ENCODE measurements around the gene CEP250. TPM values are rescaled to one million over a fixed set of nuclear protein-coding genes. Genes with fewer than 3 reads are reported as not detected.

CEP250 gene
- total RNA-seq, 1 donor from 2014 or later = 17.0 TPM

DNA sequence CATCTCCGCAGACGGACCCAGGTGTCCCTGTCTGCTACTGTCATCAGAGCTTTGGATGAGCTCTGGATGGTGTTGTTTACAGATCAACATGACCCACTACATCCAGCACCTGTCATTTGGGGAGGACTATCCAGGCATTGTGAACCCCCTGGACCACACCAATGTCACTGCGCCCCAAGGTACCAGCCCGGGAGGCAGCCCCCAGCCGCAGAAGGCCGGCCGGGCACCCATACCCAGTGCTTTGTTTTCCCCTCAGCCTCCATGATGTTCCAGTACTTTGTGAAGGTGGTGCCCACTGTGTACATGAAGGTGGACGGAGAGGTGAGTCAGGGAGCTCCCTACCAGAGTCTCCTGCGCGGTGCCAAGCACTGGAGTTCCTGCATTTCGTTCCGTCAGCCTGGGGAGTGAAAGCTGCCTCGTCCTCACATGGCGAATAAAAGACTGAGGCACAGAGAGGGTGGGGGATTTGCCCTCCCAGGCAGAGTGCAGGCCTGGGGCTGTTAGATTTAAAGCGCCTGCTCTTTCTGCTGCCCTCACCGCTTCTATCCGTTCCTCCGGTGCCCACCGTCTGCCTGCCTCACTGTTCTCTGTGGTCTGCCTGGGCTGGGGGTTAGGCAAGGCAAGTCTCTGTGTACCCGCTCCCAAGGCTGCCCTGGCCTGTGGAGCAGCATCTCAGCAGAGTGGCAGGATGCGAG lies 100.7 kb downstream of the CEP250 start:
- no peak for DNase-seq (ENCODE audit: low spot score in 2 of 2)
- H3K36me3 ChIP-seq = peaks cover 53 to 66% of the 10 kb centered on the region in 2 donors
- intact Hi-C loops (cut with DNase I) = no loop called here
- TF ChIP-seq, protein P1, sequence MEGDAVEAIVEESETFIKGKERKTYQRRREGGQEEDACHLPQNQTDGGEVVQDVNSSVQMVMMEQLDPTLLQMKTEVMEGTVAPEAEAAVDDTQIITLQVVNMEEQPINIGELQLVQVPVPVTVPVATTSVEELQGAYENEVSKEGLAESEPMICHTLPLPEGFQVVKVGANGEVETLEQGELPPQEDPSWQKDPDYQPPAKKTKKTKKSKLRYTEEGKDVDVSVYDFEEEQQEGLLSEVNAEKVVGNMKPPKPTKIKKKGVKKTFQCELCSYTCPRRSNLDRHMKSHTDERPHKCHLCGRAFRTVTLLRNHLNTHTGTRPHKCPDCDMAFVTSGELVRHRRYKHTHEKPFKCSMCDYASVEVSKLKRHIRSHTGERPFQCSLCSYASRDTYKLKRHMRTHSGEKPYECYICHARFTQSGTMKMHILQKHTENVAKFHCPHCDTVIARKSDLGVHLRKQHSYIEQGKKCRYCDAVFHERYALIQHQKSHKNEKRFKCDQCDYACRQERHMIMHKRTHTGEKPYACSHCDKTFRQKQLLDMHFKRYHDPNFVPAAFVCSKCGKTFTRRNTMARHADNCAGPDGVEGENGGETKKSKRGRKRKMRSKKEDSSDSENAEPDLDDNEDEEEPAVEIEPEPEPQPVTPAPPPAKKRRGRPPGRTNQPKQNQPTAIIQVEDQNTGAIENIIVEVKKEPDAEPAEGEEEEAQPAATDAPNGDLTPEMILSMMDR (IDR thresholded peaks at IDR 0.05) = no peak
- H3K27me3 ChIP-seq = no peaks in the 10 kb centered on the region
- no peaks in the 10 kb centered on the region for H3K9me3 ChIP-seq
- no peak overlapping the region for H3K27ac ChIP-seq
- no peak overlapping the region for H3K4me3 ChIP-seq
- no peaks in the 10 kb centered on the region for H3K4me1 ChIP-seq

GRCh38 chr20:35556871-35557270 lies 101.5 kb downstream of the CEP250 start:
- no peaks in the 10 kb centered on the region for H3K9me3 ChIP-seq
- peaks cover 46 to 60% of the 10 kb centered on the region in 2 donors for H3K36me3 ChIP-seq
- no peaks in the 10 kb centered on the region for H3K27me3 ChIP-seq
- no peak overlapping the region for H3K27ac ChIP-seq
- intact Hi-C loops (cut with DNase I) = no loop called here
- no peaks in the 10 kb centered on the region for H3K4me1 ChIP-seq
- TF ChIP-seq, protein P1 (IDR thresholded peaks at IDR 0.05) = no peak
- no peak overlapping the region for H3K4me3 ChIP-seq
- no peak for DNase-seq (ENCODE audit: low spot score in 2 of 2)

DNA sequence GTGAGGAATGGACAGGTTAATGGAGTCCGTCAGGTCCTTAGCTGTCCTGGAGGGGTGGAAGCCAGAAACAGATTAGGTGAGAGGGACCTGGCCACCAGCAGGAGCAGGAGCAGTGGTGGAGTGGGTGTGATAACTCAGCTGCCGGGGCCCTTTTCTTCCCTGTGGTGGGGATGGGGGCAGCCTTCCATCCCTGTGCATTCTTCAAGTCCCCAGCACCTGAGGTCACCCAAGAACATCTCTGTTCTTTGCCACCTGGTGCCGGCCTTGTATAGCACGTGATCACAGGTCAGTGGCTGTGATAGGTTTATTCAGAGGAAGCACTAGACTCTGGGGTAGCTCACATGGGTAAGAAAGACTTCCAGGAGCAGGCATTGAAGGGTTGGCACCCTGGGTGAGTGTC lies 103.1 kb downstream of the CEP250 start:
- intact Hi-C loops (cut with DNase I) = no loop called here
- Histone ChIP-seq H3K36me3 (peaks cover 38 to 47% of the 10 kb centered on the region in 2 donors), H3K27me3 (no peaks in the 10 kb centered on the region), H3K9me3 (no peaks in the 10 kb centered on the region), H3K4me1 (no peaks in the 10 kb centered on the region), H3K4me3 (no peak overlapping the region), H3K27ac (no peak overlapping the region)
- TF ChIP-seq, protein P1 (IDR thresholded peaks at IDR 0.05) = no peak
- DNase-seq (ENCODE audit: low spot score in 2 of 2) = no peak

DNA sequence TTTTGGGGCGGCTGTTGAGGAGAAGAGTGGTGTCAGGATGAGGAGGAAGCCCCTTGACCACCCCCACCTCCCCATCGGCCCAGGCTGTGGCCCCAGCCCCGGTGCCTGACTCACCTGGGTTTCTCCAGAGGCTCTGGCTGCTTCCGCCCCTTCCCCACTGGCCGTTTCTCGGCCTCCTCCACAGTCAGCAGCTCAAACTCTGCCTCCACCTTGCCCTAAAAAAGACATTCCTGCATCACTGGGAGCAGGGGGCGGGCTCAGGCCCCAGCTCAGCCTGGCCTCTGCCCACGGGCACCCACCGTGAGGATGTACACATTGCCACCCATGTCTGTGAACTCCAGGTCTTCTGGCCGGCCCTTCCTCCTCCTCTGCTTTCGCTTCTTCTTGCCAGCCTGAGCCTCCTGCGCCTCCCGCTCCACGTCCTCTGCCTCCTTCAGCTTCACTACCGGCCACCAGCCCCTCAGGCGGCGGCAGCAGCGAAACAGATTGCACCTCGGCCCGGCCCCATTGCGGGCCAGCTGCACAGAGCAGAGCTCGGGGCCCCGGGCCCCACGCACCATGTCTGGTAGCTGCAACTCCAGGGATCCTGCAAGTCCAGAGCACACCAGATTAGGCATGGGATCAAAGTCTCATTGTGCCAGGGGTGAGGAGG lies 103.8 kb downstream of the CEP250 start:
- TF ChIP-seq, protein P1 (IDR thresholded peaks at IDR 0.05) = no peak
- no peak for DNase-seq (ENCODE audit: low spot score in 2 of 2)
- Histone ChIP-seq H3K9me3 (no peaks in the 10 kb centered on the region), H3K4me3 (no peak overlapping the region), H3K27ac (no peak overlapping the region), H3K27me3 (no peaks in the 10 kb centered on the region), H3K4me1 (no peaks in the 10 kb centered on the region), H3K36me3 (peaks cover 31 to 40% of the 10 kb centered on the region in 2 donors)
- intact Hi-C loops (cut with DNase I) = no loop called here

DNA sequence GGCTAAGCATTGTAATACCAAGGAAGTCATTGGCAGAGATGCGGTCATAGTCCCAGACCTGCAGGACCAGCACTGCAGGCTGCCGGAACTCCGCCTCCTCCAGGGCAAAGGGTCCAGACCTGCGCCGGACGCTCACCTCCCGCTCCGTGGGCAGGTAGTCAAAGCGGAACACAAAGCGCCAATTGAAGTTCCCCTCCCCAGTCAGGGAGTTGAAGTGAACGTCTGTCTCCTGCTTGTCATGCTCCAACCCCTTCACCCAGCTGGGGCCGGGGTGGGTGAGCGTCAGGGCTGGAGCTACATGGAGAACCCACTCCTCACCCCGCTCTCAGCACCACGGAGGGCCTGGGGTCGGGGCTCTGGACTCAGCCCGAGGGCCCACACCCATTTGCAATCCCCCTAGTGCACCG lies 104.7 kb downstream of the CEP250 start:
- no peak for DNase-seq (ENCODE audit: low spot score in 2 of 2)
- intact Hi-C loops (cut with DNase I) = no loop called here
- Histone ChIP-seq H3K4me1 (no peaks in the 10 kb centered on the region), H3K36me3 (peaks cover 31 to 32% of the 10 kb centered on the region in 2 donors), H3K27me3 (no peaks in the 10 kb centered on the region), H3K9me3 (no peaks in the 10 kb centered on the region), H3K27ac (no peak overlapping the region), H3K4me3 (no peak overlapping the region)
- TF ChIP-seq, protein P1 (IDR thresholded peaks at IDR 0.05) = no peak
